C4-2B (cell line): ENCODE results near the gene SPRED2.

Experiments used
- ZFX ChIP-seq: fragments of 450-650 bp; IDR thresholded peaks from 2 replicates; pipeline ENCODE4 v1.6.1; 2017
- TF ChIP-seq, protein P1 (sequence below): fragments of 450-650 bp; conservative IDR thresholded peaks from 2 replicates; pipeline ENCODE4 v1.5.1; 2017; ENCODE audit warnings: mild to moderate bottlenecking

DNA sequence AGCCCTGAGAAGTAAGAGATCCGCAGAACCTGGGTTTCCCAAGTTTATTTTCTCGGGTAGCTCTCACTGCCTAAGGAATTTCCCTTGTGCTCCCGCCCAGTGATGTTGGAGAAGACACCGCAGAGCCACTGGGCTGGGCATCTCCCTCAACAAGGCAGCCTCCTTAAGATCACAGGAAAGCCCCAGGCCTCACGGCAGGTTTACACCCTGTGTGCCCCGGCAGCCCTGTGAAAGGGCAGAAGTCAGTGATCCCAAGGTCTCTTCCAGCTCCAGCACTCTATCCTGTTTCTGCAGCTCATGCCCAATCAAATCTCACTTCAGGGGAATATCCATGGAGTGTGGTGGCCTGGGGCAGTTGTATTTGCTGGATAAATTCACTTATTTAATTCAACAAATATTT, 138.3 kb downstream of the SPRED2 start:
- TF ChIP-seq, protein P1, sequence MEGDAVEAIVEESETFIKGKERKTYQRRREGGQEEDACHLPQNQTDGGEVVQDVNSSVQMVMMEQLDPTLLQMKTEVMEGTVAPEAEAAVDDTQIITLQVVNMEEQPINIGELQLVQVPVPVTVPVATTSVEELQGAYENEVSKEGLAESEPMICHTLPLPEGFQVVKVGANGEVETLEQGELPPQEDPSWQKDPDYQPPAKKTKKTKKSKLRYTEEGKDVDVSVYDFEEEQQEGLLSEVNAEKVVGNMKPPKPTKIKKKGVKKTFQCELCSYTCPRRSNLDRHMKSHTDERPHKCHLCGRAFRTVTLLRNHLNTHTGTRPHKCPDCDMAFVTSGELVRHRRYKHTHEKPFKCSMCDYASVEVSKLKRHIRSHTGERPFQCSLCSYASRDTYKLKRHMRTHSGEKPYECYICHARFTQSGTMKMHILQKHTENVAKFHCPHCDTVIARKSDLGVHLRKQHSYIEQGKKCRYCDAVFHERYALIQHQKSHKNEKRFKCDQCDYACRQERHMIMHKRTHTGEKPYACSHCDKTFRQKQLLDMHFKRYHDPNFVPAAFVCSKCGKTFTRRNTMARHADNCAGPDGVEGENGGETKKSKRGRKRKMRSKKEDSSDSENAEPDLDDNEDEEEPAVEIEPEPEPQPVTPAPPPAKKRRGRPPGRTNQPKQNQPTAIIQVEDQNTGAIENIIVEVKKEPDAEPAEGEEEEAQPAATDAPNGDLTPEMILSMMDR: no peak
- TF ChIP-seq ZFX: no peak
